Pancreas (tissue), 10 donors: ENCODE results near the gene PER2. TPM values are rescaled to one million over a fixed set of nuclear protein-coding genes. Genes with fewer than 3 reads are reported as not detected.
"Not testable (repeated sequence)": the region's sequence is repeated elsewhere in the genome, so short reads cannot be mapped to it uniquely, and the experiment has no call there.

Experiments used
- ATAC-seq, 4 donors: fragments of 200-7000 bp; cut with Tn5 transposase; one replicate each; pipeline versions ENCODE4 v1.8.0 to v1.9.1; 2020; ENCODE audit warnings: mild to moderate bottlenecking in 4 of 4, moderate library complexity in 4 of 4
- DNase-seq, 6 donors: peaks; one replicate each; pipeline ENCODE4 v3.0.0-alpha.2; 2020
- FAIRE-seq: peaks from 2 replicates; lab custom pipeline; 2012; peaks lifted over from hg19 to GRCh38; lab: Jason Lieb, UNC
- H3K27ac ChIP-seq, 4 donors: fragments of 200-600 bp; sonication (generic); 1 replicate in 3 of 4; 2 replicates in 1 of 4; pipeline versions ENCODE4 v1.5.0 to v1.8.0; 2020
- H3K27me3 ChIP-seq, 4 donors: fragments of 200-600 bp; one replicate each; pipeline ENCODE4 v1.8.0; 2021
- H3K36me3 ChIP-seq, 3 donors: fragments of 200-600 bp; sonication (generic) in 1 of 3; one replicate each; pipeline versions ENCODE4 v1.5.0 to v1.8.0; 2020 to 2021
- H3K4me1 ChIP-seq, 3 donors: fragments of 200-600 bp; one replicate each; pipeline ENCODE4 v1.8.0; 2021
- H3K4me3 ChIP-seq, 4 donors: fragments of 200-600 bp; sonication (generic) in 2 of 4; one replicate each; pipeline versions ENCODE4 v1.5.0 to v1.8.0; 2020 to 2021
- H3K9me3 ChIP-seq, 4 donors: fragments of 200-600 bp; one replicate each; pipeline ENCODE4 v1.8.0; 2021
- WGBS, 2 donors: extraction: QIAGEN DNeasy Blood & Tissue Kit; methylation state at CpG; one replicate each; pipeline ENCODE4 v1.1.7; 2013; 5-methylcytosine and 5-hydroxymethylcytosine counted together
- intact Hi-C, 3 donors: fragments of 100-400 bp; cut with DNase I; formaldehyde crosslinking; loops; one replicate each; pipeline versions ENCODE4 v1.11.1 to v1.14.2; 2022
- polyA plus RNA-seq, 2 donors: library from polyadenylated mRNA; stranded (reverse); fragments of 200-250 nt; gene quantifications; one replicate each; pipeline ENCODE4 v1.2.3, GENCODE V29; 2013
- total RNA-seq, 6 donors: library from RNA; stranded (reverse); fragmentation: NEBNext Ultra II Directional in 4 of 6; extraction: Animal tissue kit (Norgen Biotek cat#: 25700) in 4 of 6; gene quantifications; one replicate each; pipeline versions ENCODE4 v1.2.1 to v1.2.4, GENCODE V29; 2021 to 2023
- TF ChIP-seq, protein P1 (sequence below), 4 donors: fragments of 200-600 bp; sonication (generic) in 3 of 4; IDR thresholded peaks; one replicate each; pipeline versions ENCODE4 v1.5.0 to v1.8.0; 2021; ENCODE audit warnings: antibody characterized with exemption in 4 of 4
- donor health status: healthy with polysubstance abuse.
- donor health status: DM: no; HTN: no; CAD: no; lungs with moderate emphysema.
- donor health status: DM: no; HTN: no; CAD: no.
- donor health status: control.
- donor health status: control.
- donor health status: Bipolar disorder and iron deficiency.
- donor health status: DM: yes; HTN: yes; CAD: no.
- donor health status: DM: no; HTN: no; CAD: no.
- donor health status: DM: no; HTN: no; CAD: no.
- donor health status: DM: yes; HTN: yes; CAD: no.

PER2 gene
- total and polyA plus RNA-seq, 8 donors, result 6.9 to 12.2 (median 9.3) TPM

DNA sequence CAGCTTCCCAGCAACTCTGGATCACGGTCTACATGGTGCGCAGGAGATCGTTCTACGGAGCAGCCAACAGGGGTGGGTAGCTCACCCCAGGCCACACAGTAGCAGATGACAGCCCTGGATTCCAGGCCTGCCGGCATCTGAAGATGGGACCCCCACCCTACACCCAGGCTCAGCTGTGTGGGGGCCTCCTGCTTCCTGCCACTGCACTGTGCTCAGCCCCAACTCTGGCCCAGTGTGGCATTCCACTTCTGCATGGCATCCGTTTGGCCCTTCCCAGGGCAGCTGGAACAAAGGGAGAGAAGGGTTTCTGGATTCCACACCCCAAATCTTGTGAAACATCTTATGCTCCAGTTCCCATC, 9.1 kb downstream of the PER2 start:
- 83 to 99% methylated on average over 6 of the region's 6 CpGs for WGBS, 2 donors
- H3K4me3 ChIP-seq, result no peak overlapping the region
- H3K27me3 ChIP-seq, result no peaks in the 10 kb centered on the region
- FAIRE-seq (no peak), ATAC-seq (no peak), DNase-seq (peak in 1 of 6 donors; percentile 38)
- no peak overlapping the region for H3K27ac ChIP-seq
- TF ChIP-seq, protein P1, sequence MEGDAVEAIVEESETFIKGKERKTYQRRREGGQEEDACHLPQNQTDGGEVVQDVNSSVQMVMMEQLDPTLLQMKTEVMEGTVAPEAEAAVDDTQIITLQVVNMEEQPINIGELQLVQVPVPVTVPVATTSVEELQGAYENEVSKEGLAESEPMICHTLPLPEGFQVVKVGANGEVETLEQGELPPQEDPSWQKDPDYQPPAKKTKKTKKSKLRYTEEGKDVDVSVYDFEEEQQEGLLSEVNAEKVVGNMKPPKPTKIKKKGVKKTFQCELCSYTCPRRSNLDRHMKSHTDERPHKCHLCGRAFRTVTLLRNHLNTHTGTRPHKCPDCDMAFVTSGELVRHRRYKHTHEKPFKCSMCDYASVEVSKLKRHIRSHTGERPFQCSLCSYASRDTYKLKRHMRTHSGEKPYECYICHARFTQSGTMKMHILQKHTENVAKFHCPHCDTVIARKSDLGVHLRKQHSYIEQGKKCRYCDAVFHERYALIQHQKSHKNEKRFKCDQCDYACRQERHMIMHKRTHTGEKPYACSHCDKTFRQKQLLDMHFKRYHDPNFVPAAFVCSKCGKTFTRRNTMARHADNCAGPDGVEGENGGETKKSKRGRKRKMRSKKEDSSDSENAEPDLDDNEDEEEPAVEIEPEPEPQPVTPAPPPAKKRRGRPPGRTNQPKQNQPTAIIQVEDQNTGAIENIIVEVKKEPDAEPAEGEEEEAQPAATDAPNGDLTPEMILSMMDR (IDR thresholded peaks at IDR 0.05), result no peak
- intact Hi-C loops, result no loop called here
- H3K9me3 ChIP-seq, result no peaks in the 10 kb centered on the region
- peaks cover 0 to 24% (median 24%) of the 10 kb centered on the region in 3 donors for H3K36me3 ChIP-seq
- H3K4me1 ChIP-seq, result peaks cover 6 to 15% (median 11%) of the 10 kb centered on the region in 3 donors

DNA sequence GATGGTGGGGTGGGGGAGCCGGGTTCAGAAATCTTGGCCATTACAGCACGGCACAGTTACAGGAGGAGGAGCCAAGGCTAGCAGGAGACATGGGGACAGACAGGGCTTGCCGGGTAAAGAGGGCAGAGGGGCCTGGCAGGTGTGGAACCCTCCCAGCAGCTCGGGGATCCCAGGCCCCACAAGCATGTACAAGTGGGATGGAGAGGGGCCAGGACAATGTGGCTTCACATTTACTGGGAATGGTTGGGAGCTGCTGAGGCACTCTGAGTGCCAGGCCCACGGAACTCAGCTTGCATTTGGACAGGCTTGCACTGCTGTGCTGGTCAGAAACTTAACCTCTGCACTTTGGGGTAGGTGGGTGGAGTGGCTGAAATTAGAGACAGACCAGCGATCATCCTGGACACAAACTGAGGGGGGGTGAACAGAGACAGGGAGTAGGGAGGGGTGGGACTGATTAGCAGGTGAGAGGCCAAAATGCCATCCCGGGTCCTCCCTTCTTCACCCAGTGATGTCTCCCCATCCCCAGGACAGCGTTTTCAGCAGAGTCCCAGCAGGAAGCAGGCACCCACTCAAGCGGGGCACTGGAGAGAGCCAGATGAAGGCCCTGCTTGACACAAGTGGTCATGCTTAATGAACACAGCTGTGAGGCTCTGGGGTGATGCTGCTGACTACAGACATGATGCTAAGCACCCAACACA, 9.6 kb downstream of the PER2 start:
- intact Hi-C loops, result no loop called here
- Histone ChIP-seq H3K27ac (no peak overlapping the region), H3K27me3 (no peaks in the 10 kb centered on the region), H3K36me3 (peaks cover 0 to 29% (median 26%) of the 10 kb centered on the region in 3 donors), H3K4me3 (no peak overlapping the region), H3K4me1 (peaks cover 3 to 10% (median 5%) of the 10 kb centered on the region in 3 donors), H3K9me3 (no peaks in the 10 kb centered on the region)
- ATAC-seq (peak in 1 of 4 donors; percentile 7), FAIRE-seq (no peak), DNase-seq (peak in 1 of 6 donors; percentile 49)
- TF ChIP-seq, protein P1 (IDR thresholded peaks at IDR 0.05), result no peak
- WGBS, 2 donors, result 74 to 77% methylated on average over 9 of the region's 9 CpGs

DNA sequence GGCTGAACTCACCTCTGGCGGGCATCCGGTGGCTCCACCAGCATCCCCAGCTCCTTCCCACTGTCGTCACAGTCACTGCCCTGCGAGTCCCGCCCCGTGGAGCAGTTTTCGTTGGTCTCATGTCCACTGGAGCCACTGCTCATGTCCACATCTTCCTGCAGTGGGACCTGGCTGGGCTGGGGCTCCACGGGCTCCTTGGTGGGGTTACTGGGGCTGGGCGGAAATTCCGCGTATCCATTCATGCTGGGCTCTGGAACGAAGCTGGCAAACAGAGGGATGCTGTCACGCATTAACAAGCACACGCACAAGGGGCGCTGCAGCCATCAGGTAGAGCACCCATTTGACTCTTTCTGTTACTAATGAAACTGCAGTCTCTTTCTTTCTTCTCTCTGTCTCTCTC, 10.7 kb downstream of the PER2 start:
- no peak overlapping the region for H3K27ac ChIP-seq
- no peak for FAIRE-seq
- peaks cover 0 to 38% (median 29%) of the 10 kb centered on the region in 3 donors for H3K36me3 ChIP-seq
- H3K9me3 ChIP-seq, result no peaks in the 10 kb centered on the region
- TF ChIP-seq, protein P1 (IDR thresholded peaks at IDR 0.05), result no peak
- H3K4me3 ChIP-seq, result no peak overlapping the region
- peak in 3 of 4 donors; percentile 19 to 44 (median 26) for ATAC-seq
- peak in 1 of 6 donors; percentile 37 for DNase-seq
- WGBS, 2 donors, result 79 to 82% methylated on average over 15 of the region's 15 CpGs
- H3K27me3 ChIP-seq, result no peaks in the 10 kb centered on the region
- intact Hi-C loops, result no loop called here
- H3K4me1 ChIP-seq, result no peaks in the 10 kb centered on the region

DNA sequence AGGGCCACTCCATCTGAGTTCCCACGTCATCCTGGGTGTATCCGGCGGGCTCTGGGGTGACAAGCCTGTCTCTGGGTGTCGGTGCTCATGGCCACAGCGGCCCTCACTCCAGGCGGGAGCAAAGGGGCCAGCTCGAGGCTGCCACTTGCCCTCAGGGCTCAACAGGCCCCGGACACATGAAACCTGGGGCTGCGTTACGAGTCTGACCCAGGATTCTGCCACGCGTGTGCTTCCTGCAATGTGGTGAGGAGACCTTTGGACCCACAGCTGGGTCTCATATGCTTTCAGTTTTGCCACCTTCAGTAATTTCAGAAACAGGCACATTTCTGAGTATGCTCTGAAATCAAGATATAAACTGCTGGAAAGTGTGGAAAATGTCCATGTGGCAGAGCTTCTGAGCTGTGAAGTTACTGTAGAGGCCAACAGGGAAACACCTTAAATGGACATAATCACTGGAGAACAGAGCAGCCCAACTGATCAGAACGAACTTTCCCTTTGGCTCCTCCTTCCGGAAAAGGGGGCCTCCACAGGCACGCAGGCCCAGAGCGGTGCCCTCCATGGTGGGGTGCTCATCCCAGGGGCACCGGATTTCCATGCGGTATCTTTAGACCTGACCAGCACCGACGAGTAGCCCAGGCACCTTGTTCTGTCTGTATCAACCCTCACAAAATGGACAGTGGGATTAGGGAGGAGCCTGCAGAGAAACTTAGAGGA, 14.1 kb downstream of the PER2 start:
- ATAC-seq (peak in 3 of 4 donors; percentile 60 to 70 (median 63)), FAIRE-seq (no peak), DNase-seq (peak in 1 of 6 donors; percentile 58)
- Histone ChIP-seq H3K4me3 (no peak overlapping the region), H3K4me1 (no peaks in the 10 kb centered on the region), H3K36me3 (peaks cover 0 to 65% (median 49%) of the 10 kb centered on the region in 3 donors), H3K27me3 (no peaks in the 10 kb centered on the region), H3K9me3 (no peaks in the 10 kb centered on the region), H3K27ac (peak overlapping the region in 1 of 4 donors; percentile 8)
- WGBS, 2 donors, result 78 to 82% methylated on average over 20 of the region's 20 CpGs
- TF ChIP-seq, protein P1 (IDR thresholded peaks at IDR 0.05), result no peak
- intact Hi-C loops, result no loop called here

DNA sequence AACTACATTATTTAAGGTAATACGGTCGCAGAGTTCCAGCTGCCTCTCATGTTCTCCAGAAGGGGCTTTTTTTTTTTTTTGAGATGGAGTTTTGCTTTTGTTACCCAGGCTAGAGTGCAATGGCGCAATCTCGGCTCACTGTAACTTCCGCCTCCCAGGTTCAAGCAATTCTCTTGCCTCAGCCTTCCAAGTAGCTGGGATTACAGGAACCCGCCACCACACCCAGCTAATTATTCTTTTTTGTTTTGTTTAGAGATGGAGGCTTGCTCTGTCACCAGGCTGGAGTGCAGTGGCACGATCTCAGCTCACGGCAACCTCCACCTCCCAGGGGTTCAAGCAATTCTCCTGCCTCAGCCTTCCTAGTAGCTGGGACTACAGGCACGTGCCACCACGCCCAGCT, 15.0 kb downstream of the PER2 start:
- DNase-seq, result peak in 1 of 6 donors; percentile 4
- H3K4me3 ChIP-seq, FAIRE-seq, ATAC-seq, H3K27me3 ChIP-seq, H3K4me1 ChIP-seq, H3K27ac ChIP-seq, H3K9me3 ChIP-seq, intact Hi-C loops: not testable (repeated sequence)
- WGBS, 2 donors, result 96 to 97% methylated on average over 9 to 10 of the region's 10 CpGs
- peaks cover 0 to 71% (median 49%) of the 10 kb centered on the region in 3 donors for H3K36me3 ChIP-seq
